ENCODE data around the gene FTCD. TPM values are rescaled to one million over a fixed set of nuclear protein-coding genes. Genes with fewer than 3 reads are reported as not detected.

Gene FTCD
- total RNA-seq (2022; extraction: Qiagen RNA extraction; ENCODE audit: low read depth): not detected in 5 replicates

GRCh38 chr21:46155514-46156377 is at the start of gene FTCD:
FTCD (minus strand) TSS chr21:46155579; CDS start chr21:46155523, 56 bp downstream.

GRCh38 chr21:46183910-46184624 is 28.7 kb upstream of the FTCD start, which contains the start of gene SPATC1L:
SPATC1L (minus strand) TSS chr21:46184459; CDS start chr21:46182816, 1,643 bp downstream.

GRCh38 chr21:46097336-46098293 is 57.8 kb downstream of the FTCD start, which contains the start of gene COL6A2:
COL6A2 (plus strand) TSS chr21:46098112.

Other genes with a start within 250 kb of the FTCD start
- gene COL6A1, start 173.8 kb downstream of the FTCD start, total RNA-seq (2022; extraction: Qiagen RNA extraction; ENCODE audit: low read depth): 12.9 to 23.3 TPM (median 19.7 TPM) in 5 replicates
- 10.4 to 19.8 TPM (median 16.0 TPM) in 5 replicates for gene COL6A2, start 57.5 kb downstream of the FTCD start, total RNA-seq (2022; extraction: Qiagen RNA extraction; ENCODE audit: low read depth)
- gene SPATC1L, start 28.9 kb upstream of the FTCD start, total RNA-seq (2022; extraction: Qiagen RNA extraction; ENCODE audit: low read depth): 0.20 TPM in 1 of 5 replicates, not detected in the others
- gene LSS, start 73.2 kb upstream of the FTCD start, total RNA-seq (2022; extraction: Qiagen RNA extraction; ENCODE audit: low read depth): 9.1 to 17.4 TPM (median 13.8 TPM) in 5 replicates
- 29.8 to 46.3 TPM (median 44.3 TPM) in 5 replicates for gene MCM3AP, start 130.0 kb upstream of the FTCD start, total RNA-seq (2022; extraction: Qiagen RNA extraction; ENCODE audit: low read depth)
- 25.6 to 36.8 TPM (median 27.9 TPM) in 5 replicates for gene YBEY, start 130.8 kb upstream of the FTCD start, total RNA-seq (2022; extraction: Qiagen RNA extraction; ENCODE audit: low read depth)
- 3.0 to 5.3 TPM (median 4.6 TPM) in 5 replicates for gene C21orf58, start 168.3 kb upstream of the FTCD start, total RNA-seq (2022; extraction: Qiagen RNA extraction; ENCODE audit: low read depth)
- 11.1 to 16.0 TPM (median 14.8 TPM) in 5 replicates for gene PCNT, start 168.6 kb upstream of the FTCD start, total RNA-seq (2022; extraction: Qiagen RNA extraction; ENCODE audit: low read depth)

All from A549 treated with ZK216348 at 1 μM for 4 hours (cell line).